ENCODE results near the gene C14orf39.

DNA sequence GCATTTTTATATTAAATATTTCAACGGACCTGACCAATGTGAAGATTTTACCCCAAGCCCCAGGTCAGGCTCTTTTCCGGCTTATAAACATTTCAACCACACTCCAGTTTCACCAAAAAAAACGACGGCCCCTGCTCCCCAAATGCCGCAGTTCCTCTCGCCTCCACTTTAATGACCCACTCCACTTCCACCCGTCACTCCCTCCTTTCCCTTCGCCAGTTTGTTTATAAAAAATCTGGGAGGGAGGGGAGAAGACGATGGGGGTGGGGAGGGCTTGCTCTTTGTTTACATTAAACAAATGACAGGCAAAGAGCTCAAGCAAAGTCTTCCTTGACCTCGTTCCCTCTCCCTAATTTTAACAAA is 28.5 kb upstream of the C14orf39 start:
- no peak for TF ChIP-seq ZNF416 (tag by site-specific recombination; IDR thresholded peaks at IDR 0.05)
- TF ChIP-seq, protein P1, sequence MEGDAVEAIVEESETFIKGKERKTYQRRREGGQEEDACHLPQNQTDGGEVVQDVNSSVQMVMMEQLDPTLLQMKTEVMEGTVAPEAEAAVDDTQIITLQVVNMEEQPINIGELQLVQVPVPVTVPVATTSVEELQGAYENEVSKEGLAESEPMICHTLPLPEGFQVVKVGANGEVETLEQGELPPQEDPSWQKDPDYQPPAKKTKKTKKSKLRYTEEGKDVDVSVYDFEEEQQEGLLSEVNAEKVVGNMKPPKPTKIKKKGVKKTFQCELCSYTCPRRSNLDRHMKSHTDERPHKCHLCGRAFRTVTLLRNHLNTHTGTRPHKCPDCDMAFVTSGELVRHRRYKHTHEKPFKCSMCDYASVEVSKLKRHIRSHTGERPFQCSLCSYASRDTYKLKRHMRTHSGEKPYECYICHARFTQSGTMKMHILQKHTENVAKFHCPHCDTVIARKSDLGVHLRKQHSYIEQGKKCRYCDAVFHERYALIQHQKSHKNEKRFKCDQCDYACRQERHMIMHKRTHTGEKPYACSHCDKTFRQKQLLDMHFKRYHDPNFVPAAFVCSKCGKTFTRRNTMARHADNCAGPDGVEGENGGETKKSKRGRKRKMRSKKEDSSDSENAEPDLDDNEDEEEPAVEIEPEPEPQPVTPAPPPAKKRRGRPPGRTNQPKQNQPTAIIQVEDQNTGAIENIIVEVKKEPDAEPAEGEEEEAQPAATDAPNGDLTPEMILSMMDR (tag by site-specific recombination; IDR thresholded peaks at IDR 0.05): no peak
- TF ChIP-seq RBAK (tag by site-specific recombination; IDR thresholded peaks at IDR 0.05): no peak
- no peak for TF ChIP-seq ZNF174 (tag by site-specific recombination; IDR thresholded peaks at IDR 0.05)
- TF ChIP-seq, protein P2, sequence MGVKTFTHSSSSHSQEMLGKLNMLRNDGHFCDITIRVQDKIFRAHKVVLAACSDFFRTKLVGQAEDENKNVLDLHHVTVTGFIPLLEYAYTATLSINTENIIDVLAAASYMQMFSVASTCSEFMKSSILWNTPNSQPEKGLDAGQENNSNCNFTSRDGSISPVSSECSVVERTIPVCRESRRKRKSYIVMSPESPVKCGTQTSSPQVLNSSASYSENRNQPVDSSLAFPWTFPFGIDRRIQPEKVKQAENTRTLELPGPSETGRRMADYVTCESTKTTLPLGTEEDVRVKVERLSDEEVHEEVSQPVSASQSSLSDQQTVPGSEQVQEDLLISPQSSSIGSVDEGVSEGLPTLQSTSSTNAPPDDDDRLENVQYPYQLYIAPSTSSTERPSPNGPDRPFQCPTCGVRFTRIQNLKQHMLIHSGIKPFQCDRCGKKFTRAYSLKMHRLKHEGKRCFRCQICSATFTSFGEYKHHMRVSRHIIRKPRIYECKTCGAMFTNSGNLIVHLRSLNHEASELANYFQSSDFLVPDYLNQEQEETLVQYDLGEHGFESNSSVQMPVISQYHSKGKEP (tag by site-specific recombination; IDR thresholded peaks at IDR 0.05): no peak
